Measurements from ENCODE around the gene TCFL5.

- TF ChIP-seq, protein P1, sequence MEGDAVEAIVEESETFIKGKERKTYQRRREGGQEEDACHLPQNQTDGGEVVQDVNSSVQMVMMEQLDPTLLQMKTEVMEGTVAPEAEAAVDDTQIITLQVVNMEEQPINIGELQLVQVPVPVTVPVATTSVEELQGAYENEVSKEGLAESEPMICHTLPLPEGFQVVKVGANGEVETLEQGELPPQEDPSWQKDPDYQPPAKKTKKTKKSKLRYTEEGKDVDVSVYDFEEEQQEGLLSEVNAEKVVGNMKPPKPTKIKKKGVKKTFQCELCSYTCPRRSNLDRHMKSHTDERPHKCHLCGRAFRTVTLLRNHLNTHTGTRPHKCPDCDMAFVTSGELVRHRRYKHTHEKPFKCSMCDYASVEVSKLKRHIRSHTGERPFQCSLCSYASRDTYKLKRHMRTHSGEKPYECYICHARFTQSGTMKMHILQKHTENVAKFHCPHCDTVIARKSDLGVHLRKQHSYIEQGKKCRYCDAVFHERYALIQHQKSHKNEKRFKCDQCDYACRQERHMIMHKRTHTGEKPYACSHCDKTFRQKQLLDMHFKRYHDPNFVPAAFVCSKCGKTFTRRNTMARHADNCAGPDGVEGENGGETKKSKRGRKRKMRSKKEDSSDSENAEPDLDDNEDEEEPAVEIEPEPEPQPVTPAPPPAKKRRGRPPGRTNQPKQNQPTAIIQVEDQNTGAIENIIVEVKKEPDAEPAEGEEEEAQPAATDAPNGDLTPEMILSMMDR (conservative IDR thresholded peaks at IDR 0.05) = no peak
- TF ChIP-seq EZH2 (IDR thresholded peaks at IDR 0.05; ENCODE audit: low read depth) = no peak
These were observed 19.9 kb downstream of the TCFL5 start for GRCh38 chr20:62841705-62842212.
